Measurements from ENCODE around the gene PRKN. TPM values are rescaled to one million over a fixed set of nuclear protein-coding genes. Genes with fewer than 3 reads are reported as not detected.

Gene PRKN
- total and polyA plus RNA-seq, 9 of the 15 experiments (the other 6 are each of a cell fraction or from before 2014, with no cell fraction given), result 0.03 to 0.96 (median 0.15) TPM; not detected in 2

DNA sequence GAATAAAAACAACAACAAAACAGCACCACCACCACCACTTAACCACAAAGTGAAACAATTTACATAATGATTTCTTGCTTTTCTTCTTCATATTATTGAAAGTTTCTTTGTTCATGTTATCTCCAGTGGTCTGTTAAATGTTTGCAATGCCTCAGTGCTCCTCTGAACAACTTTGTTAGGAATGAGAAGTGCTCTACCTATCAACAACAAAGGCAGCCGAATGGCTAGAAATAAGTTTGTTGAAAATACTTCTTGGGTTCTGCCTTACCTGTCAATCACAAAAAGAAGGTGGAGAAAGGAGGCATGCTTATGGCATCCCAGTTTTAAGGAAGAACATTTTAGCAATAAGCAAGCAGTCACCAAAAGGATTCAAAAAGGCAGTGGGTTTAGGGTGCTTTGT, 490.2 kb downstream of the PRKN start:
- Histone ChIP-seq H3K27me3 (ENCODE audit: control insufficient read depth in 2 of 2, insufficient read depth in 2 of 2, low read length in 2 of 2) (no peaks in the 10 kb centered on the region), H3K4me2 (ENCODE audit: insufficient read depth, low read length) (no peak overlapping the region), H3K4me3 (no peak overlapping the region), H3K9me1 (ENCODE audit: control insufficient read depth, insufficient read depth, low read length) (no peaks in the 10 kb centered on the region), H3K9ac (ENCODE audit: insufficient read depth in 1 of 2, low read depth in 2 of 2, low read length in 2 of 2) (no peak overlapping the region), H3K27ac (ENCODE audit: extremely low read depth, low read depth, low read length) (no peak overlapping the region), H3K36me3 (ENCODE audit: control insufficient read depth, insufficient read depth, low read length) (no peaks in the 10 kb centered on the region), H4K20me1 (replicated peaks; ENCODE audit: control insufficient read depth, insufficient read depth, low read length) (no peaks in the 10 kb centered on the region), H3K9me3 (replicated peaks; ENCODE audit: control insufficient read depth, insufficient read depth, low read depth, low read length) (no peaks in the 10 kb centered on the region), H3K4me1 (replicated peaks in 1 of 2; ENCODE audit: control insufficient read depth in 2 of 2, insufficient read depth in 2 of 2, low read length in 2 of 2) (no peaks in the 10 kb centered on the region), H2AFZ (ENCODE audit: low read depth, low read length) (no peak overlapping the region), H3K79me2 (ENCODE audit: control insufficient read depth, insufficient read depth, low read length) (no peaks in the 10 kb centered on the region)
- 0% methylated on average over 1 of the region's 1 CpG for WGBS (ENCODE audit: insufficient coverage, low coverage, missing lambda C conversion rate)
- no peak for FAIRE-seq
- DNase-seq (ENCODE audit: extremely low read depth in 1 of 4, low spot score in 3 of 4), result no peak
- in situ Hi-C loops (cut with MboI), result no loop called here
- no TSS peak for BruUV-seq (replicated peaks)
- intact Hi-C loops (cut with micrococcal nuclease), result no loop called here
- CTCF ChIA-PET (ENCODE audit: low intra/inter-chr PET ratio), result no interaction called here
- POLR2A ChIA-PET, result no interaction called here
- TF ChIP-seq U2AF1 (optimal IDR thresholded peaks at IDR 0.05; ENCODE audit: low read depth, low read length) (no peak), ZC3H4 (CRISPR knock-in tag; IDR thresholded peaks at IDR 0.05; ENCODE audit: borderline replicate concordance) (no peak), MYC (IDR thresholded peaks at IDR 0.05; ENCODE audit: low read depth, low read length) (no peak), MYC (CRISPR knock-in tag; IDR thresholded peaks at IDR 0.05; ENCODE audit: borderline replicate concordance, low read depth) (no peak), SPI1 (IDR thresholded peaks at IDR 0.05; ENCODE audit: borderline replicate concordance, low read depth, low read length) (no peak), PREB (CRISPR knock-in tag; IDR thresholded peaks at IDR 0.05) (no peak), ZNF696 (CRISPR knock-in tag; conservative IDR thresholded peaks at IDR 0.05) (no peak), PHB2 (IDR thresholded peaks at IDR 0.05; ENCODE audit: low read depth) (no peak), KHSRP (IDR thresholded peaks at IDR 0.05) (no peak), SMARCE1 (IDR thresholded peaks at IDR 0.05) (no peak), MITF (IDR thresholded peaks at IDR 0.05) (no peak), ZNF41 (CRISPR knock-in tag; conservative IDR thresholded peaks at IDR 0.05) (no peak), TRIM28 (IDR thresholded peaks at IDR 0.05) (no peak), ZNF551 (CRISPR knock-in tag; IDR thresholded peaks at IDR 0.05) (no peak), ETV1 (tag; conservative IDR thresholded peaks at IDR 0.05; ENCODE audit: low read depth) (no peak), RBM34 (IDR thresholded peaks at IDR 0.05; ENCODE audit: borderline replicate concordance, insufficient read depth, low read length) (no peak), PBX2 (CRISPR knock-in tag; IDR thresholded peaks at IDR 0.05; ENCODE audit: low read depth) (no peak), PBX2 (tag; conservative IDR thresholded peaks at IDR 0.05; ENCODE audit: low read depth) (no peak), GABPB1 (CRISPR knock-in tag; IDR thresholded peaks at IDR 0.05) (no peak), KAT7 (CRISPR knock-in tag; IDR thresholded peaks at IDR 0.05; ENCODE audit: borderline replicate concordance) (no peak), EHMT2 (IDR thresholded peaks at IDR 0.05) (no peak), KDM1A (IDR thresholded peaks at IDR 0.05) (no peak)
- no peak for ATAC-seq
